ENCODE data around the gene FAM72A.
"Not testable (repeated sequence)": the region's sequence is repeated elsewhere in the genome, so short reads cannot be mapped to it uniquely, and the experiment has no call there.

FAM72A gene

DNA sequence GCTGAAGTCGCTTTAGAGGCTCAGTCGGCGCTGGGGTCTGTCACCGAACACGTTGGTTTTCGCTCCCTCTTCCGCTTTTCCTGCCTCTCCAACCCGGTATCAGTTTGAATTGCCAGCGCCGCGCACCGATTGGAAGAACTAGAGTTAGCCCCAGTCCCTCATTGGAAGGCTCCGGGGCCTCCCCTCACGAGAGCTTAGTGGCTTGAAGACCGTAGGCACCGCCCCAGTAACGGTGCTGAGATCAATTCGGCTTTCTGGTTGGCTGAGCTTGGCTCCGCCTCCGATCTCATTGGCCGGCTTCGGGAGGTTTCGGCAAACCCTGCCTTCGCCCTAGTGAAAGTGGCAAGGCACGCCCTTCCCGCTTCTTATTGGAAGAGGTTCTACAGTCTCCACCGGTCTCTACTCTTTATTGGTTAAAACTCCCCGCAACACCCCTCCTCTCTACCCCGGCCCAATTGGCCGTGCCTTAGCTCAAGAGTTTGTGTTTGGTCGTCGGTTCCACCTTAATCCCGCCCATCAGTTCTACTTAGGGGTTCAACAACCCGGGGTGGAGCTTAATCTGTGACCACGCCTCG, at the start of gene FAM72A:
FAM72A (minus strand) TSS at position 51 of the 575 bp plus-strand sequence. CDS start 814 bp downstream, outside the sequence.
- peak; percentile 91 to 96 (median 91) for DNase-seq (ENCODE audit: low read depth in 2 of 3, low spot score in 1 of 3)

GRCh38 chr1:206250953-206251681, 48.5 kb upstream of the FAM72A start:
- DNase-seq (ENCODE audit: low read depth in 2 of 3, low spot score in 1 of 3): not testable (repeated sequence)

DNA sequence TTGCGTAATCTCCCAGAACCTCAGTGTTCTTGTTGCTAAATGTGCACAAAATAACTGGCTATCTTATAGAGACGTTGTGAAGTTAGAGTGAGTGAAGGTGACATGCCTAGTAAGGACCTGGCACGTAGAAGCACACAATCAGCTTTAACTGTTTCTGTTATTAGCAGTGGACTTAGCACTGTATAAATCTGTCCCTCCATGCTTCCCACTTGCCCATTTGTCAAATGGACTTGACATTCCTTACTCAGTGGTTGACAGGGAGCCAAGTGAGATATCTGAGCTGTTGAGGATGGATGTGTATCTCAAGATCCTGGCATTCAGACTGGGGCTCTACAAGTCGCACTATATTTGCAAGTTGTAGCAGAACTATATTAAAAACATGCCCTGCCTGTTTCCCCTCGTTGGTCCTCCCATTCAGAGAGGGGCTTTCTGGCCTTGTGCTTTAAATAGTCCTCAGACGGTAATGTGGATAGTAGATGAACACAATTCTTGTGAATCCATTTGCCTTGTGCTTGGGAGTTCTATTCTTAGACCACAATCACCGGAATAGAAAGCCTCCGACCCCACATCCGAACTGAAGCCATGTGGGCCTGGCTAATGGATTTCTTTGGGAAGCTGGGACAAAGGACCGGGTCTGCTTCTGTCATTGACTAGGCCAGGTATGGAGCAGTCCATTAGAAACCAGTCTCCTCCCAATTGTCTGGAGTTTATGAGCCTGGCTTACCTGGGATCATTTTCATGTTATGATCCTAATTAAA, 43.7 kb upstream of the FAM72A start:
- DNase-seq (ENCODE audit: low read depth in 2 of 3, low spot score in 1 of 3): not testable (repeated sequence)

GRCh38 chr1:206245479-206245878, 42.8 kb upstream of the FAM72A start:
- DNase-seq (ENCODE audit: low read depth in 2 of 3, low spot score in 1 of 3): not testable (repeated sequence)

- DNase-seq (ENCODE audit: low read depth in 2 of 3, low spot score in 1 of 3): not testable (repeated sequence)
Measured at GRCh38 chr1:206243335-206243734, 40.7 kb upstream of the FAM72A start.

- not testable (repeated sequence) for DNase-seq (ENCODE audit: low read depth in 2 of 3, low spot score in 1 of 3)
Measured at GRCh38 chr1:206240288-206240687, 37.6 kb upstream of the FAM72A start.

DNA sequence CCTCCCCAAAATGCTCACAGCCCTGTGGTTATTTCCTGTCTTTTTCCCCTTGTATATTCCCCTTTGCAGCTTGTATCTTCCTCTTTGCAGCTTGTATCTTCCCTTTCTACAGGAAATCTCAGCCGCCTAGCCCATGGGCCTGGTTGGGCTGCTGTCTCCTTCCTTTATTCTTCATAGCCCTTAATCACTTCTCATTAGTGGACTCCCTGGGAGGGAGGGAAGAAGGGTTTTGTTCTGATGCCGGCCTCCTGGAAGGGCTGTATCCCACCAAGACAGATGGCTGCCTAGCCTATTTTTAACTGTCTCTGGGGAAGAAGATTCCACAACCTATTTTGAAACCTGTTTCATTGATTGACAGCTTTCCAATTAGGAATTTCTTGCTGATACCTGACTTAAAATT, 32.6 kb upstream of the FAM72A start:
- DNase-seq (ENCODE audit: low read depth in 2 of 3, low spot score in 1 of 3): not testable (repeated sequence)

- not testable (repeated sequence) for DNase-seq (ENCODE audit: low read depth in 2 of 3, low spot score in 1 of 3)
Measured at GRCh38 chr1:206234189-206234916, 31.7 kb upstream of the FAM72A start.

DNA sequence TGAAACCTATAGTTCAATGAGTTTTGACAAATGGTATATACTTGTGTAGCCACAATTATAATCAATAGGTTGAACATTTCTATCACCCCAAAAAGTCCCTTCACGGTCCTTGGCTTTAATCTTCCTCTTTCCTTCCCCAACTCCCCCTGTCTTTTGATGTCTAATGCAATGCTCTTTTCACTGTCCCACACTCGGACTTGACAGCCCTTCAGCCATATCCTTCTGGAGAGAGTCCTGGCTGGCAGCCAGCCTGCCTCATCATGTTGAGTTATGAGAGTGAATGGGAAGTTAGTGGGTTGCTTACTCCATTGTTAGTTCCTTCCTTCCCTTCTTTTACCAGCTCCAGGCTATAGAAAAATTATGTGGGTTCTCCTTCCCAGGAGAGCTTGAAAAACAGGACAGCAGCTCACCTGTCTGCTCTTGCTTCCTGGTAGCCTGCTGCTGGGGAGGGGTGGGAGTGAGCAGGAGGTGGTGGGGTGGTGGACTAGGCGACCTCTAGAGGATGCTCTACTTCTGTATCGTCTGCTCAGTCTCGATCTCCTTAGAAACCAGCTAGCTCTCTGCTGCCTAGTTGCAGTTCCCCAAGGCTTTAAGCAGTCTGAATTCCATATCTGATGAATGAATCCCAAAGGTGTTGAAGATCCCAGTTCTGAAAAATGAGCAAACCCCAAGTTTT, 30.5 kb upstream of the FAM72A start:
- not testable (repeated sequence) for DNase-seq (ENCODE audit: low read depth in 2 of 3, low spot score in 1 of 3)

DNA sequence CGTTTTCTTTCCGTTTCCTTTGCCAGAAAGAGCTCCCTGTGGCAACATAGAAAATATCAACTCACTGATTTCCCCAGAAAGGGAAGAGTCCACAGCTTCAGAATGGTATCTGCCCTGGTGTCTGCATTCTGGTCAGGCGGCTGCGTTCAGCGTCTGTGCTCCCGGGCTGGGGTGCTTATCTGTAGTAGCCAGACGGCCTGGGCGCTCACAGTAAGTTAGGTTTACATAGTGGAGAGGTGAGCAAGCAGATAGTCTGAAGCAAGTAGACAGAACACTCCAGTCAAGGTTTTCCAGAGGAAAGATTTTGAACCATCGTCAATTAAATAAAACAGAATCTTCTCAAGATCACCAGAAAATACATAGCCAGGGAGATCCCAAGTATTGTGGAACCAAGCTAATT, 29.4 kb upstream of the FAM72A start:
- DNase-seq (ENCODE audit: low read depth in 2 of 3, low spot score in 1 of 3): not testable (repeated sequence)

DNA sequence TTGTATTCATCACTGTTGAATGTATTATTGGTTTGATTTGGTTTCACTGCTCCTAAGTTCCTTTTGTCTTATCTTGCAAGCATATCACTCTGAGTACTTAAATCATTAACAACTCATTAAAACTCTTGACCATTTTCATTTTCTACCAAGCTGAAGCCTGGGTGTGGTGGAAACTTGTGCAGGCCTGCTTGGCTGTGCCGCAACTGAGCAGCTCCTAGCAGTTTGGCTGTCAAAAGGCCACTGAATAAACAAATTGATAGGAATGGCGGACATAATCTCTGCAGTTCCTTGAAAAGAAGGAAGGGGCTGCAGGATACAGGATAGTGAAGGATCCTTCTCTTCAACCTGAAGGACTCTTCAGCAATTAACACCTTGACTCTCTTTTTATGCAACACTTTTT, 26.6 kb upstream of the FAM72A start:
- not testable (repeated sequence) for DNase-seq (ENCODE audit: low read depth in 2 of 3, low spot score in 1 of 3)

- not testable (repeated sequence) for DNase-seq (ENCODE audit: low read depth in 2 of 3, low spot score in 1 of 3)
Measured at GRCh38 chr1:206226886-206227285, 24.2 kb upstream of the FAM72A start.

DNA sequence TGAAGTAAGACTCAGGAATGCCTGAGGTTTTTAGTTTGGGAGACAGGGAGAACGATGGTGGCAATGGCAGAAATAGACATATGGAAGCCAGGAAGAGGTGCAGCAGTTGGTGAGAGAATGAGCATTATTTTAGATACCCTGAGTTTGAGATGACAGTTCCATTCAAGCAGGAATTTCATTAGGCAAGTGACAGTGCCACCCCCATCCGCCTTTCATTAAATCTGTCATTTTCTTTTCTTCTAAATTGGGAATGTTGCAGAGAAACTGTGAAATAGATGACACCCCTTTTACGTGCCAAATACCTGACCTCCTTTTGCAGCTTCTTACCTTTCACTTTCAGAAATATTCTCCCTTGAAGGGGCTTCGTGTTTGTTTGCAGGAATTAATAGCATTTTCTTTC, 22.7 kb upstream of the FAM72A start:
- not testable (repeated sequence) for DNase-seq (ENCODE audit: low read depth in 2 of 3, low spot score in 1 of 3)

GRCh38 chr1:206224190-206224776, 21.6 kb upstream of the FAM72A start:
- not testable (repeated sequence) for DNase-seq (ENCODE audit: low read depth in 2 of 3, low spot score in 1 of 3)

DNA sequence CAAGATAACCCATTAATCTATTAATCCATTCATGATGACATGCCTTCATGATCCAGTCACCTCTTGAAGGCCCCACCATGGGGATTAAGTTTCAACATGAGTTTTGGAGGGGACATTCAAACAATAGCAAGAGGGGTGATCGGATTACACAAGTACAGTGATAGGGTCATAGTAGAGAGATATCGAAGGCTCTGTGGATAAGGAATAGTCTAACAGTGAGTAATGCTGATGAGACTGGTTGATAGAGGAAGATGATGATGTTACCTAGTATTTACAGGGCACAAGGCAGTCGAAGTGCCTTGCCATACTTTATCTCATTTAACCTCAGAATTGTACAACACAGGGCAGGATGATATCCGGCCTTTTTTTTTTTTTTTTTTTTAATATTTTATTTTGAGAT, 18.9 kb upstream of the FAM72A start:
- DNase-seq (ENCODE audit: low read depth in 2 of 3, low spot score in 1 of 3): not testable (repeated sequence)

GRCh38 chr1:206220332-206221000, 17.8 kb upstream of the FAM72A start:
- not testable (repeated sequence) for DNase-seq (ENCODE audit: low read depth in 2 of 3, low spot score in 1 of 3)

GRCh38 chr1:206219514-206220331, 17.1 kb upstream of the FAM72A start:
- not testable (repeated sequence) for DNase-seq (ENCODE audit: low read depth in 2 of 3, low spot score in 1 of 3)

GRCh38 chr1:206218765-206219164, 16.1 kb upstream of the FAM72A start:
- not testable (repeated sequence) for DNase-seq (ENCODE audit: low read depth in 2 of 3, low spot score in 1 of 3)

DNA sequence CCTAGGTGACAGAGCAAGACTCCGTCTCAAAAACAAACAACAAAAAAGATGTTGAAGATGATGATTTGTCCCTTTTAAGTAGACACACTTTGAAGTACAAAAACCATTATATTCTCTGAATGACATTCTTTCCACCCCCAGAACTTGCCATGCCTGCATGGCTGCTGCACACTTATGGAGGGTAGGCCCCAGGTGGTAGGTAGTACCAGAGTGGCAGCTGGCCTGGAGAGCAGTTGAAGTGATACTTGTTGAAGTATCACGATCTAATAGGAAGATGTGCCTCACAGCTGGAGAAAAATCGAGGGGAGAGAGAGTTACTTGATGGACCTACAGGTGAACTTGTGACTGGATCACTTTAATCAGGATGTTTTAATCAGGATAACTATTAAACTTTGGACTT, 15.6 kb upstream of the FAM72A start:
- not testable (repeated sequence) for DNase-seq (ENCODE audit: low read depth in 2 of 3, low spot score in 1 of 3)

Measured in stimulated activated CD4-positive, alpha-beta T cell treated with anti-CD3 and anti-CD28 coated beads, Interleukin-12 subunit alpha, Interleukin-12 subunit beta, amount 100 ng/mL, for 48 hours (primary cell).